ENCODE data around the gene RNF169. TPM values are rescaled to one million over a fixed set of nuclear protein-coding genes. Genes with fewer than 3 reads are reported as not detected.

Gene RNF169
- total RNA-seq, 4 donors from 2014 or later = 18.5 to 21.6 (median 19.1) TPM

DNA sequence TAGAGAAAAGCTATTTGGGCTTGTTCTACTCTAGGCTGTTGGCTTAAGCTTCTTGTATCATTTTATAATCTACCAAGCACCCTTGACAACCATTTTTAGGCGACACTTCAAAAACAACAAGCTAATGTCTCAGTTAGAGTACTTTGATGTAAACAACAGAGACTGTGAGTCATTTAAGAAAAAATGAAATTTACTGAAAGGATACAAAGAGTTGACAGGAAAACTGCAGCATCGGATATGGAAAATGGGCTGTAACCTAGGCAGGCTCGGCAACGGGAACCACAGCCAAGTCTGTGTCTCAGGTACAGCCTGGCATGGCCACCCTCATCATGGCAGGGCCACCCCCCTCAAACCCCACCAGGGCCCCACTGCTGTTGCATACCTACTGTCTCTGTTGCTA lies 4.4 kb upstream of the RNF169 start:
- no peak for TF ChIP-seq CTCF (IDR thresholded peaks at IDR 0.05; ENCODE audit: low read depth)

GRCh38 chr11:74746868-74747267 lies 1.8 kb upstream of the RNF169 start:
- TF ChIP-seq CTCF (IDR thresholded peaks at IDR 0.05; ENCODE audit: low read depth) = no peak

DNA sequence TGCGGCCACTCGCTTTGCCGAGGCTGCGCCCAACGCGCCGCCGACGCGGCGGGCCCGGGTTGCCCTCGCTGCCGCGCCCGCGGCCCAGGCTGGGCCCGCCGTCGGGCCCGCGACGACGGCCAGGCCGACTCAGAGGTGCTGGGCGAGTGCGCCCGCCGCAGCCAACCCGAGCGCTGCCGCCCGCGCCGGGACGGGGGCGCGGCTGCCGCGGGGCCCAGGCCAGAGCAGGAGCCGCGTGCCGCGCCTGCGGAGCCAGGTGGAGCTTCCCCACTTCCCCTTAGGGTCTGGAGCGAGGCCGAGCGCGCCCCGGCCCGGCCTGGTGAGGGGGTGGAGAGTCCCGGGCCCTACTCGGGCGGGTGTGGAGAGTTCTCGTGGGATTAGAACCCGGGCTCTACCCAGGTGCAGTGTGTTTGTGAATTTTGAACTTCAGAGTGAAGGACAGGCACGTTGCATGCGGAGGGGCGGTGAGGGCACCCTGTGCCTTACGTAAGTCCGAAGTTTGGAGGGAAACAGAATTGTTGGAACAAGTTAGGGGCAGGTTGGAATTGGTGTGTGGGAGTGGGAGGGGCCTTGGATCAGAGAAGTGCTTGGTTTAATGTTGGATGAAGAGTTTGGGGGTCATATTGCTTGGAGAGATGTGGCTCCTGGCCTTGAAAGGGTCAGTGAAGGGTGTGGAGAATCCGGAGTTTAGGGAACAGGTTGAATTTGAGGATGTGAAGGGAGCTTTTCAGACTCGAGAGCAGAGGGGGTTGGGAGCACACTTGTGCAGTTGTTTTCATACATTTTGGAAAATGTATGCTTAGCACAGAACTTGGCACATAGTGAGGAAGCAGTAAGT lies 697 bp downstream of the RNF169 start:
- no peak for TF ChIP-seq CTCF (IDR thresholded peaks at IDR 0.05; ENCODE audit: low read depth)

GRCh38 chr11:74749965-74750296 lies 1.3 kb downstream of the RNF169 start:
- no peak for TF ChIP-seq CTCF (IDR thresholded peaks at IDR 0.05; ENCODE audit: low read depth)

GRCh38 chr11:74751303-74751702 lies 2.7 kb downstream of the RNF169 start:
- TF ChIP-seq CTCF (IDR thresholded peaks at IDR 0.05; ENCODE audit: low read depth) = no peak

DNA sequence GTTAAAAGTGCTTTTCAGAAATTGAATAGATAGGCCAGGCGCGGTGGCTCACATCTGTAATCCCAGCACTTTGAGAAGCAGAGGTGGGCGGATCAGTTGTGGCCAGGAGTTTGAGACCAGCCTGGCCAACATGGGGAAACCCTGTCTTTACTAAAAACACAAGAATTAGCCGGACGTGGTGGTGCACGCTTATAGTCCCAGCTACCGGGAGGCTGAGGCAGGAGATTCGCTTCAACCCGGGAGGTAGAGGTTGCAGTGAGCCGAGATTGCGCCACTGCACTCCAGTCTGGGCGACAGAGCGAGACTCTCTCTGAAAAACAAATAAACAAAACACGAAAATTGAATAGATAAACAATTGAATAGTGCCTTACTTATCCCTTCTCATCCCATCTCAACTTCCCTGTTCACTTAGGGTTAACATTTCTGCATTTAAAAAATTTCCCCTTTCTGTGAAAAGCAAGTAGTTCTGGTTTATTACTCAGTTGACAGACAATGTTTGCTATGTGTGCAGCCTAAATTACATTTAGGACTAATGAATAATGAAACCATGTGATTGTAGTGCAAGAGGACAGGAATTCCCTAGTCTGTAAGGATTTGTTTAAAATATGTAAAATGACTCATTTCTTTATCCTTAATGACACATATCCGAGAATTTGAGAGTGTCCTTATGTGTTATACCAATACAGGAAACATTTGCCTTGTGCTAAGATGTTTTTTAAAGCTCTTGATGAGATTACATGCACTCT lies 6.0 kb downstream of the RNF169 start:
- no peak for TF ChIP-seq CTCF (IDR thresholded peaks at IDR 0.05; ENCODE audit: low read depth)

- TF ChIP-seq CTCF (IDR thresholded peaks at IDR 0.05; ENCODE audit: low read depth) = no peak
These were observed 6.8 kb downstream of the RNF169 start for GRCh38 chr11:74755395-74755995.

Measured in subcutaneous adipose tissue (tissue), 4 donors.